GM04503 (cell line): ENCODE measurements around the gene ARHGEF16.

Source experiments
- DNase-seq: peaks from one replicate; pipeline ENCODE4 v3.0.0-alpha.2; 2012; ENCODE audit warnings: low read depth

Gene ARHGEF16

GRCh38 chr1:3468236-3469103, 14.0 kb downstream of the ARHGEF16 start:
- DNase-seq, result no peak

- no peak for DNase-seq
Measured at GRCh38 chr1:3469104-3469848, 14.8 kb downstream of the ARHGEF16 start.

- no peak for DNase-seq
Measured at GRCh38 chr1:3469849-3470649, 15.6 kb downstream of the ARHGEF16 start.

- DNase-seq, result no peak
Measured at GRCh38 chr1:3470650-3471355, 16.3 kb downstream of the ARHGEF16 start.

- DNase-seq, result no peak
Measured at GRCh38 chr1:3471356-3472087, 17.1 kb downstream of the ARHGEF16 start.

GRCh38 chr1:3472088-3472850, 17.8 kb downstream of the ARHGEF16 start:
- no peak for DNase-seq

- DNase-seq, result no peak
Measured at GRCh38 chr1:3472906-3473305, 18.4 kb downstream of the ARHGEF16 start.

GRCh38 chr1:3473381-3473844, 18.9 kb downstream of the ARHGEF16 start:
- DNase-seq, result peak; percentile 72

- DNase-seq, result no peak
Measured at GRCh38 chr1:3474016-3474415, 19.6 kb downstream of the ARHGEF16 start.

GRCh38 chr1:3474421-3474820, 20.0 kb downstream of the ARHGEF16 start:
- DNase-seq, result no peak

GRCh38 chr1:3475839-3476573, 21.5 kb downstream of the ARHGEF16 start:
- no peak for DNase-seq

- DNase-seq, result no peak
Measured at GRCh38 chr1:3476666-3477065, 22.2 kb downstream of the ARHGEF16 start.

- no peak for DNase-seq
Measured at GRCh38 chr1:3477241-3477995, 23.0 kb downstream of the ARHGEF16 start.

- DNase-seq, result no peak
Measured at GRCh38 chr1:3478187-3478586, 23.7 kb downstream of the ARHGEF16 start.

GRCh38 chr1:3479511-3480368, 25.3 kb downstream of the ARHGEF16 start:
- no peak for DNase-seq

- no peak for DNase-seq
Measured at GRCh38 chr1:3480369-3480719, 25.9 kb downstream of the ARHGEF16 start.

GRCh38 chr1:3481046-3481445, 26.6 kb downstream of the ARHGEF16 start:
- DNase-seq, result no peak

- DNase-seq, result no peak
Measured at GRCh38 chr1:3481836-3482375, 27.4 kb downstream of the ARHGEF16 start.
